ENCODE measurements around the gene NAV3.

GRCh38 chr12:77882709-77883108, 52.0 kb downstream of the NAV3 start:
- TF ChIP-seq POLR2A (IDR thresholded peaks at IDR 0.05; ENCODE audit: low read depth, low read length) (no peak), POLR2AphosphoS5 (IDR thresholded peaks at IDR 0.05; ENCODE audit: low read depth, low read length) (no peak)
